Trophoblast cell (in vitro differentiated cells and primary cell): ENCODE results near the gene ARL8B.
A peak's percentile ranks its signal among the peaks of the same experiment; 100 is the strongest.

Experiments
- DNase-seq, 2 donors: peaks; one replicate each; pipeline ENCODE4 v3.0.0-alpha.2; 2016
- H2AFZ ChIP-seq: 2 replicates; pipeline ENCODE4 v1.6.1; 2013; ENCODE audit warnings: low read length, moderate library complexity, mild to moderate bottlenecking; ENCODE audit not compliant: insufficient read depth, poor library complexity
- H2AK5ac ChIP-seq: 2 replicates; pipeline ENCODE4 v1.6.1; 2013; ENCODE audit warnings: mild to moderate bottlenecking, low read length
- H2BK120ac ChIP-seq: 2 replicates; pipeline ENCODE4 v1.6.1; 2013; ENCODE audit warnings: low read length, mild to moderate bottlenecking, moderate library complexity; ENCODE audit not compliant: insufficient read depth, poor library complexity
- H2BK12ac ChIP-seq: 2 replicates; pipeline ENCODE4 v1.6.1; 2013; ENCODE audit warnings: mild to moderate bottlenecking, low read length, moderate library complexity
- H2BK5ac ChIP-seq: 2 replicates; pipeline ENCODE4 v1.6.1; 2013; ENCODE audit warnings: low read length, low read depth, moderate library complexity, mild to moderate bottlenecking; ENCODE audit not compliant: poor library complexity
- H3K14ac ChIP-seq: 2 replicates; pipeline ENCODE4 v1.6.1; 2013; ENCODE audit warnings: mild to moderate bottlenecking, low read length
- H3K18ac ChIP-seq: 2 replicates; pipeline ENCODE4 v1.6.1; 2013; ENCODE audit warnings: mild to moderate bottlenecking, low read length
- H3K23ac ChIP-seq: 2 replicates; pipeline ENCODE4 v1.6.1; 2013; ENCODE audit warnings: low read length
- H3K27ac ChIP-seq: 2 replicates; pipeline ENCODE4 v1.5.1; 2013; ENCODE audit warnings: low read depth, mild to moderate bottlenecking, inconsistent platforms, low read length, moderate library complexity
- H3K27me3 ChIP-seq: 2 replicates; pipeline ENCODE4 v1.6.1; 2013; ENCODE audit warnings: inconsistent platforms, mild to moderate bottlenecking, low read length, moderate library complexity; ENCODE audit not compliant: insufficient read depth
- H3K36me3 ChIP-seq, 2 experiments: 1 replicate in 1 of 2; 2 replicates in 1 of 2; pipeline ENCODE4 v1.6.1; 2013; ENCODE audit warnings: low read length in 2 of 2, mild to moderate bottlenecking in 2 of 2, moderate library complexity in 1 of 2; ENCODE audit not compliant: insufficient read depth in 2 of 2, control insufficient read depth in 1 of 2
- H3K4ac ChIP-seq: 2 replicates; pipeline ENCODE4 v1.6.1; 2013; ENCODE audit warnings: low read depth, mild to moderate bottlenecking, low read length, moderate library complexity
- H3K4me1 ChIP-seq, 2 experiments: 1 replicate in 1 of 2; 2 replicates in 1 of 2; pipeline ENCODE4 v1.6.1; 2013; ENCODE audit warnings: low read length in 2 of 2, mild to moderate bottlenecking in 2 of 2, moderate library complexity in 1 of 2; ENCODE audit not compliant: insufficient read depth in 2 of 2, control insufficient read depth in 1 of 2
- H3K4me2 ChIP-seq: 2 replicates; pipeline ENCODE4 v1.6.1; 2013; ENCODE audit warnings: inconsistent platforms, mild to moderate bottlenecking, low read length, moderate library complexity
- H3K4me3 ChIP-seq: 2 replicates; pipeline ENCODE4 v1.5.1; 2013; ENCODE audit warnings: mild to moderate bottlenecking, low read depth, low read length, inconsistent platforms
- H3K79me1 ChIP-seq: one replicate; pipeline ENCODE4 v1.6.1; 2013; ENCODE audit warnings: low read length
- H3K79me2 ChIP-seq: 2 replicates; pipeline ENCODE4 v1.6.1; 2013; ENCODE audit warnings: low read length, mild to moderate bottlenecking; ENCODE audit not compliant: control insufficient read depth, insufficient read depth, poor library complexity
- H3K9ac ChIP-seq: 2 replicates; pipeline ENCODE4 v1.6.1; 2013; ENCODE audit warnings: mild to moderate bottlenecking, low read length
- H3K9me3 ChIP-seq: 2 replicates; pipeline ENCODE4 v1.6.1; 2013; ENCODE audit warnings: low read depth, mild to moderate bottlenecking, control low read depth, inconsistent platforms, low read length; ENCODE audit not compliant: insufficient read depth
- H4K12ac ChIP-seq: 2 replicates; pipeline ENCODE4 v1.6.1; 2013; ENCODE audit warnings: low read depth, mild to moderate bottlenecking, low read length, moderate library complexity
- H4K8ac ChIP-seq: 2 replicates; pipeline ENCODE4 v1.6.1; 2013; ENCODE audit warnings: low read depth, mild to moderate bottlenecking, low read length, moderate library complexity
- H4K91ac ChIP-seq: one replicate; pipeline ENCODE4 v1.6.1; 2013; ENCODE audit warnings: low read depth, mild to moderate bottlenecking, low read length, moderate library complexity
- WGBS: extraction: QIAGEN DNeasy Blood & Tissue Kit; methylation state at CpG from one replicate; pipeline ENCODE4 v1.1.7; 2013; ENCODE audit warnings: missing lambda C conversion rate; ENCODE audit not compliant: insufficient read length, insufficient coverage; ENCODE audit errors: extremely low coverage; 5-methylcytosine and 5-hydroxymethylcytosine counted together

Gene ARL8B

DNA sequence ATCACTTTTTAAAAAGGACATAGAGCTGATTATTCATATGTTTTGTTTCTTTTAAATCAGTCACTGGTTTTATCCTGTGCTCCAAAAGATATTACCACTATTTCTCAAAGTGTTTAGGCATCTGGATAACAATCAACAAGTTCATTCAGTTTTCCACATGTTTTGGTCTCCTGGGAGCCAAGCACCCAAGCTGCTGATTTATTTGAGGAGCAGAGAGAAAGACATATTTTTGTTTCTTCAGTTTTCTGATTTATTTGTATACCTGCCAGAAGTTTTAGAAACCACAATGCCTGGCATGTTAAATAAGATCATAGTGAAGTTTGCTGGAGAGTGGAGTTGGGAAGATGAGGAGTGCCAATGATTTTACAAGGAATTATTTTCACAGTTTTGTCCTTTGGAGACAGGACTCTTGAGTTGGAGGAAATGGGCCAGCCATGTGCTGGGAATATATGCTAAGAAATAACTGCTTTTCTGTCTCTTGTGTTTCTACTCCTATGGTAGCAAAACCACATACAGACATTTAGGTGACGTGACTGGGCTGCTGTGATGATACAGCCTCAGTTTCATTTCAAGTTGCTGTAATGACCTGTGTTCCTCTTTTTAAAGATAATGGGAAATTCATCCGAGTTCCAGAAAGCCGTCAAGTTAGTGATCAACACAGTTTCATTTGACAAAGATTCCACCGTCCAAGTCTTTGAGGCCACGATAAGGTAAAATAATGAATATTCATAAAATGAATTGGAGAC lies 77.1 kb downstream of the ARL8B start:
- Histone ChIP-seq H2BK5ac (no peak overlapping the region), H3K18ac (no peak overlapping the region), H3K27ac (no peak overlapping the region), H3K4me1 (peaks cover 9 to 10% of the 10 kb centered on the region in 2 experiments), H4K8ac (no peak overlapping the region), H3K79me1 (peaks cover 12% of the 10 kb centered on the region), H4K12ac (no peak overlapping the region), H3K36me3 (peaks cover 13 to 25% of the 10 kb centered on the region in 2 experiments), H3K4me3 (no peak overlapping the region), H3K4ac (no peak overlapping the region), H3K4me2 (no peak overlapping the region), H3K23ac (no peak overlapping the region), H2AK5ac (no peak overlapping the region), H3K14ac (no peak overlapping the region), H2BK12ac (no peak overlapping the region), H2BK120ac (no peak overlapping the region), H3K9me3 (no peaks in the 10 kb centered on the region), H3K9ac (no peak overlapping the region), H3K79me2 (peaks cover 3% of the 10 kb centered on the region), H4K91ac (no peak overlapping the region), H3K27me3 (no peaks in the 10 kb centered on the region), H2AFZ (no peak overlapping the region)
- no CpG with 5 or more reads among the region's 5 CpGs for WGBS
- peak in 1 of 2 donors; percentile 6 for DNase-seq

DNA sequence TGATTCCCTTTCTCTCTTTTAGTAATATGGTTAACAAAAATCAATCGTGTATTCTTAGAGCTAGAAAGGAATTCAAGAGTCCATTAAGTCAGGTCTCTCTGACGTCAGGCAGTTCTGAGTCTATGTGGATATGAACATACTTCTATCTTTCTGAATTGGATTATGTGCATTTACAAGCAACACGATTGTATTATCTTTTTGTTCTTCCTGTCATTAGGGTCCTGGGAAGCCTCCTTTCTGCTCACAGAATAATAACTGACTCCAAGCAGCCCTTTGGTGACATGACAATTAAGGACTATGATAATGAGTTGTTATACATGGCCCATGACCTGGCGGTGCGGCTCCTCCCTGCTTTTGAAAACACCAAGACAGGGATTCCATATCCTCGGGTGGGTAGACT lies 79.4 kb downstream of the ARL8B start:
- Histone ChIP-seq H4K91ac (no peak overlapping the region), H3K9me3 (no peaks in the 10 kb centered on the region), H2BK120ac (no peak overlapping the region), H3K79me2 (no peaks in the 10 kb centered on the region), H2AK5ac (no peak overlapping the region), H3K14ac (no peak overlapping the region), H3K4me2 (no peak overlapping the region), H3K36me3 (peaks cover 26 to 42% of the 10 kb centered on the region in 2 experiments), H3K23ac (no peak overlapping the region), H3K4me3 (no peak overlapping the region), H2BK12ac (no peak overlapping the region), H3K27ac (no peak overlapping the region), H3K4ac (no peak overlapping the region), H3K79me1 (peaks cover 4% of the 10 kb centered on the region), H3K18ac (no peak overlapping the region), H4K12ac (no peak overlapping the region), H2BK5ac (no peak overlapping the region), H3K27me3 (no peaks in the 10 kb centered on the region), H3K9ac (no peak overlapping the region), H4K8ac (no peak overlapping the region), H2AFZ (no peak overlapping the region), H3K4me1 (peaks cover 2 to 4% of the 10 kb centered on the region in 2 experiments)
- WGBS, result no CpG with 5 or more reads among the region's 6 CpGs
- no peak for DNase-seq

DNA sequence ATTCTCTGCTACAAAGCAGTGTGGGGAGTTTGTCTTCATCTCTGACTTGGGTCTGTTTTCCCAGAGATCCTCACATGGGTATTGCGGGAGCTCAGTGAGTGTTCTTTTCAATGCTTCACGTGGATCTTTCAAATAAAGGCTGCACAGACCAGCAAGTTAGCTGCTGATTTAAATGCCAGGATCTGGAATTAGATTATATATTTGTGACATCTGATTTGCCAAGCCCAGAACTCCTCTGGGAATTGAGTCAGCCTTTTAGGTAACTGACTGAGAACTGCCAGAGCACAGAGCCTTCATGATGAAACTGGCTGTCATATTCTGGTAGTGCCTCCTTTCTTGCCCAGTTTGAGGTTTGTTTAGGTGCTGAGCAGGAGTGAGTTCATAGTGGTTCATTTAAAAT lies 80.1 kb downstream of the ARL8B start:
- WGBS, result no CpG with 5 or more reads among the region's 2 CpGs
- peaks cover 29 to 46% of the 10 kb centered on the region in 2 experiments for H3K36me3 ChIP-seq
- no peak overlapping the region for H4K91ac ChIP-seq
- H4K12ac ChIP-seq, result no peak overlapping the region
- DNase-seq, result no peak
- no peak overlapping the region for H3K4me2 ChIP-seq
- no peak overlapping the region for H3K14ac ChIP-seq
- H3K27me3 ChIP-seq, result no peaks in the 10 kb centered on the region
- H3K79me1 ChIP-seq, result peaks cover 4% of the 10 kb centered on the region
- no peak overlapping the region for H3K9ac ChIP-seq
- H3K9me3 ChIP-seq, result no peaks in the 10 kb centered on the region
- no peaks in the 10 kb centered on the region for H3K79me2 ChIP-seq
- no peak overlapping the region for H3K18ac ChIP-seq
- H2AFZ ChIP-seq, result no peak overlapping the region
- no peak overlapping the region for H3K4me3 ChIP-seq
- H3K4me1 ChIP-seq, result peaks cover 0 to 4% of the 10 kb centered on the region in 2 experiments
- H3K27ac ChIP-seq, result no peak overlapping the region
- no peak overlapping the region for H3K4ac ChIP-seq
- no peak overlapping the region for H4K8ac ChIP-seq
- H2BK12ac ChIP-seq, result no peak overlapping the region
- H2BK120ac ChIP-seq, result no peak overlapping the region
- no peak overlapping the region for H3K23ac ChIP-seq
- H2AK5ac ChIP-seq, result no peak overlapping the region
- no peak overlapping the region for H2BK5ac ChIP-seq

DNA sequence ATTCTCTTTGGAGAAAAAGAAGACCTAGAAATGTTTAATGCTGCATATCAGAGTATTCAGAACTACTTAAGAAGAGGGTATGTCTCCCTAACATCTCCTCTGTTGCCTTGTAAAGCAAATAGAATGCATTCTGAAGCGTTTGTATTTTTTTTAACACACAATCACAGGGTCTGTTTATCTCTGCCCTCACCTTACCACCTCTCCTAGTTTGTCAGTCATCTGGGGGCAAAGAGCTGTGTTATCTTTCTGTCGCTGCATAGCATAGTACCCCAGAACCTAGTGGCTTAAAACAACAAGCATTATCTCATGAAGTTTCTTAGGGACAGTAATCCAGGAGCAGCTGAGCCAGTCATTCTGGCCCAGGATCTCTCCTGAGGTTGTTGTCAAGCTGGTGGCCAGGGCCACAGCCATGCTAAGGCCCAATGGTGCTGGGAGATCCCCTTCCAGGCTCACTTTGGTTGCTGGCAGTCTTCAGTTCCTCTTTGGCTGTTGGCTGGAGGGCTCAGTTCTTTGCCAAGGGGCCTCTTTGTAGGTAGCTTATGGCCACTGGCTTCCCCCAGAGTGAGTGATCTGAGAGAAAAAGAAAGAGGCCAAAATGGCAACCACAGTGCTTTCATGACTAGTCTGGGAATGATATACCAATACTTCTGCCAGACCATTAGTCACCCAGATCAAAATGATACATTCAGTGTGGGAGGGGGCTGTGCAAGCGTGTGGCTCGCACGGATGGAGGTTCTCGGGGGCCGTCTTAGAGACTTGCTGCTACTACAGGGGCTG lies 83.3 kb downstream of the ARL8B start:
- no peak for DNase-seq
- H2AK5ac ChIP-seq, result no peak overlapping the region
- no peaks in the 10 kb centered on the region for H3K27me3 ChIP-seq
- no peak overlapping the region for H2BK120ac ChIP-seq
- H3K4me2 ChIP-seq, result no peak overlapping the region
- H3K4me1 ChIP-seq, result no peaks in the 10 kb centered on the region
- H3K4me3 ChIP-seq, result no peak overlapping the region
- no peak overlapping the region for H3K9ac ChIP-seq
- H2AFZ ChIP-seq, result no peak overlapping the region
- H3K79me2 ChIP-seq, result no peaks in the 10 kb centered on the region
- H2BK5ac ChIP-seq, result no peak overlapping the region
- H4K8ac ChIP-seq, result no peak overlapping the region
- H3K14ac ChIP-seq, result no peak overlapping the region
- H3K27ac ChIP-seq, result no peak overlapping the region
- H3K18ac ChIP-seq, result no peak overlapping the region
- H4K91ac ChIP-seq, result no peak overlapping the region
- no peaks in the 10 kb centered on the region for H3K79me1 ChIP-seq
- WGBS, result no CpG with 5 or more reads among the region's 7 CpGs
- no peaks in the 10 kb centered on the region for H3K9me3 ChIP-seq
- H3K23ac ChIP-seq, result no peak overlapping the region
- H4K12ac ChIP-seq, result no peak overlapping the region
- H3K36me3 ChIP-seq, result peaks cover 35 to 63% of the 10 kb centered on the region in 2 experiments
- no peak overlapping the region for H2BK12ac ChIP-seq
- H3K4ac ChIP-seq, result no peak overlapping the region
